Large intestine (tissue), 3 donors: ENCODE measurements around the gene YWHAB. TPM values are rescaled to one million over a fixed set of nuclear protein-coding genes. Genes with fewer than 3 reads are reported as not detected.

Source experiments
- DNase-seq, 2 donors: peaks; one replicate each; pipeline versions ENCODE4 v3.0.0 to v3.0.0-alpha.2; 2013
- H3K27ac ChIP-seq: one replicate; pipeline ENCODE4 v1.5.1; 2013; ENCODE audit warnings: low read length
- H3K27me3 ChIP-seq: 2 replicates; pipeline ENCODE4 v1.6.1; 2013; ENCODE audit warnings: low read length; ENCODE audit not compliant: control insufficient read depth, insufficient read depth
- H3K36me3 ChIP-seq: 2 replicates; pipeline ENCODE4 v1.6.1; 2013; ENCODE audit warnings: low read length; ENCODE audit not compliant: control insufficient read depth, insufficient read depth
- H3K4me1 ChIP-seq: one replicate; pipeline ENCODE4 v1.6.1; 2013; ENCODE audit warnings: low read length; ENCODE audit not compliant: control insufficient read depth, insufficient read depth
- H3K4me3 ChIP-seq: one replicate; pipeline ENCODE4 v1.5.1; 2013; ENCODE audit warnings: low read length
- H3K9me3 ChIP-seq: one replicate; pipeline ENCODE4 v1.6.1; 2013; ENCODE audit warnings: mild to moderate bottlenecking, low read depth, low read length, moderate library complexity; ENCODE audit not compliant: control insufficient read depth
- WGBS: methylation state at CpG from one replicate; pipeline ENCODE4 v1.1.5; 2013; ENCODE audit warnings: low lambda C conversion rate; ENCODE audit not compliant: insufficient coverage; 5-methylcytosine and 5-hydroxymethylcytosine counted together
- polyA plus RNA-seq: library from polyadenylated mRNA; unstranded; fragments of 120-200 nt; gene quantifications from one replicate; pipeline ENCODE4 v1.2.1, GENCODE V29; 2013

The YWHAB gene
- polyA plus RNA-seq, 1 donor, result 152 TPM

DNA sequence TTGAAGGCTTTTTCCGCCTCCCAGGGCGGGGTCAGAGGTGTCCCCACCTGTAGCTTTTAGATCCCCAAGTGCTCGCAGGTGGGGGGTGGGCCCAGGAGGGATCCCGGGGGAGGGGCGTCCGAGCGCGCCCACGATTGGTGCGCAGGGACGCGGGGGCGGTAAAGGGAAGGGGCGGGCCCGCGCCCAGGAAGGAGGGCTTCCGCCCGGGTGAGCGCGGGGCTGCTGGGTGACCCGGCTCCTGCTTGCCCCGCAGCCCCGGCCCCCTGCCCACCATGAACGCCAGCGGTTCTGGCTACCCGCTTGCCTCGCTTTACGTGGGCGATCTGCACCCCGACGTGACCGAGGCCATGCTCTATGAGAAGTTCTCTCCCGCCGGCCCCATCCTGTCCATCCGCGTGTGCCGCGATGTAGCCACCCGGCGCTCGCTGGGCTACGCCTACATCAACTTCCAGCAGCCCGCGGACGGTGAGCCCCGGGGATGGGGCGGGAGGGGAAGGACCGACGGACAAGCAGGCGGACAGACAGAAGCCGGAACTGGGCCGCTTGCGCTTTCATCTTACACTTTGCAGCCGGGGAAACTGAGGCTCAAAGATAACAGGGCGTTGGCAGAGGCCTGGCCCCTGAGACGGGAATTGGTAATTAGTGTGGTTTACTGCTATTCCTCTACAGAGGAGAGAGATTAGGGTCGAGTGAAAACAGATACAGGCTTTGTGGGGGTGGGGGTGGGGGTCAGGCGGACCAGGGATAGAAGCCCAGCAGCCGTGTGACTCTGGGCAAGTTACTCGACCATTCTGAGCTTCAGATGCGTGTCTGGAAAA lies 24.6 kb downstream of the YWHAB start, which contains the start of gene PABPC1L:
Gene PABPC1L, plus strand, starts transcription at position 189 of the 818 bp plus-strand sequence. Its CDS starts 84 bp downstream, at position 273.
- H3K27me3 ChIP-seq, result no peaks in the 10 kb centered on the region
- H3K4me3 ChIP-seq, result peak within 1 kb of the TSS; percentile 58
- peaks cover 39% of the 10 kb centered on the region for H3K36me3 ChIP-seq
- no CpG with 5 or more reads among the region's 61 CpGs for WGBS
- no peak within 1 kb of the TSS for H3K27ac ChIP-seq
- H3K4me1 ChIP-seq, result peaks cover 7% of the 10 kb centered on the region
- H3K9me3 ChIP-seq, result no peaks in the 10 kb centered on the region
- DNase-seq, result peak; percentile 55 to 77

DNA sequence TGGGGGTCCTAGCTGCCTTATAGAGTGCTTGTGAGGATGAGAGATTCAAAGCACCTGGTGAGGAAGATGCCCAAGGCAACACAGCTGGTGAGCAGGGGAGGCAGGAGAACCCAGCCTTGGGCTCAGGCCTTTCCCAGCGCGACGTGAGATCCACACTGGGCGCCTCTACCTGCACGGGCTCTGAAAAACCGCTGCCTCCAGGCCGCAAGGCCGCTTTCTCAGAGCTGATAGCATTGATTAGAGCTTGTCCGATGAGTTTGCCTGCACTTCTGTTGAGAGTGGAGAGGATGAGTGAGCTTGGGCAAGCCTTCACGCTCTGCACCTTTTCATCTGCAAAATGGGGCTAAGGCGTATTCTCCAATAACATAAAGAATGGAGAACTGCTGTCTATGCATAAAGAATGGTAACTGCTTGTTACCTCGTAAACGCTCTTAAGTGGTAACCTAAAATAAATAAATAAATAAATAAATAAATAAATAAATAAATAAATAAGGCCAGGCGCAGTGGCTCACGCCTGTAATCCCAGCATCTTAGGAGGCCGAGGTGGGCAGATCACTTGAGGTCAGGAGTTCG lies 25.3 kb downstream of the YWHAB start:
- Histone ChIP-seq H3K36me3 (peaks cover 32% of the 10 kb centered on the region), H3K4me1 (peaks cover 7% of the 10 kb centered on the region), H3K4me3 (peak overlapping the region; percentile 58), H3K27me3 (no peaks in the 10 kb centered on the region), H3K27ac (no peak overlapping the region), H3K9me3 (no peaks in the 10 kb centered on the region)
- DNase-seq, result no peak
- WGBS, result no CpG with 5 or more reads among the region's 17 CpGs

DNA sequence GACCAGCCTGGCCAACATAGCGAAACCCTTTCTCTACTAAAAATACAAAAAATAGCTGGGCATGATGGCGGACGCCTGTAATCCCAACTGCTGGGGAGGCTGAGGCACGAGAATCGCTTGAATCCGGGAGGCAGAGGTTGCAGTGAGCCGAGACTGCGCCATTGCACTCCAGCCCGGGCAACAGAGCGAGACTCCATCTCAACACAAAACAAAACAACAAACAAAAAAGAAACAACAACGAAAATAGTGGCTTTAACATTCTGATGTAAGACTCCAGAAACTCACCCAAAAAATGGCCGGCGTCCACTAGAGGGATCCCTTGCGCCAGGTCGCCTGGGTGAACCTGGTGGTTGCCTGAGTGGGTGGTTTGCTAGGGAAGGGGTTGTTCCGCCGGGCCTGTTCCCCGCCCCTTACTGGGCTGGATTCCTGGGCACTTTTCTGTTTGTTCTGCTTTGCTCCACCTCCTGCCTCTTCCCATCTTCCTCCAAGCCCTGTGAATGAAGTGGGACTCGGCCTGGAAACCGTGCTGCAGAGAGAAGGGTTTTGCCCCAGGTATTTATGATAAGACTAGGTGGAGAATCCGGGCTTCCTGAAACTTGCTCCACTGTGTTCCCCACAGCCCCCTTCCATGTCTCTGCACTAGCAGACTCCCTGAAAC lies 25.9 kb downstream of the YWHAB start:
- Histone ChIP-seq H3K27me3 (no peaks in the 10 kb centered on the region), H3K4me3 (no peak overlapping the region)
- peak; percentile 9 to 32 for DNase-seq

DNA sequence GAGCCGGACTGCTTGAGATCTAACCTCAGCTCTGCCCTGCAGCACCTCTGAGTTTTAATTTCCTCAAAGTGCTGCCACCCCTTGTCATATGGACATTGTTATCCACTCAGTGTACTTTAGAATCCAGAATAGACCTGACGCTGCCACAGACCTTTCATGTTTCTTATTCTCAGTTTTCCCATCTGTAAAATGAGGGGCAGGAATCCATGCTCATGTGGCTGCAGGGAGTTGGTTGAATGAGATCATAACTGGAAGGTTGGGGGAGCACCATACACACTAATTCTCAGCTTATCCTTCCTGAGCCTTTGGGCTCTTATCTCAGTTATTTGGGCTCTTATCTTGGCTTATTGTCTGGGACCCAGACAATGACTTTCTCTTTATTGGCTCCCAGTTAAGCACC lies 26.7 kb downstream of the YWHAB start:
- H3K36me3 ChIP-seq, result peaks cover 19% of the 10 kb centered on the region
- peaks cover 7% of the 10 kb centered on the region for H3K4me1 ChIP-seq
- no peaks in the 10 kb centered on the region for H3K9me3 ChIP-seq
- WGBS, result no CpG with 5 or more reads among the region's 2 CpGs
- no peaks in the 10 kb centered on the region for H3K27me3 ChIP-seq
- H3K4me3 ChIP-seq, result no peak overlapping the region
- no peak for DNase-seq
- H3K27ac ChIP-seq, result no peak overlapping the region

More for the DNA sequence above, 25.9 kb downstream of the YWHAB start:
- Histone ChIP-seq H3K4me1 (peaks cover 7% of the 10 kb centered on the region), H3K36me3 (peaks cover 26% of the 10 kb centered on the region), H3K9me3 (no peaks in the 10 kb centered on the region), H3K27ac (no peak overlapping the region)
- 69% methylated on average over 5 of the region's 21 CpGs for WGBS

DNA sequence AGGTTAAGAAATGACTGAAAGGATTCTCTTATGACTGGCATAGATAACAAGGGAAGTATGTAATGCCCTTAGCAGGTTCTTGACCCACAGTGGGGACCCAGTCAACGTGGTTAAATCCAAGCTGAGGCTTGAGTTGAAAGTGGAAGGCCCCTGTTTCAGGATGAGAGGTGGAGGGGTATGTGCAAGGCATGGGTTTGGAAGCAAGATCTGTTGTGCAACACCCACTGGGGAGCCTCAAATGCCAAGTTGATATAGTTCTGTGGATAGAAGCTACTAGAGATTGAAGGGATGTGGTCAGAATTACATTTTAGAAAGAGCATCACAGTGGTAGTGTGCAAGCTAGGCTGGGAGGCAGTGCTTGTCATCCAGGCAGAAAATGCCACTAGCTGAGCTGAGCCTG lies 29.4 kb downstream of the YWHAB start:
- Histone ChIP-seq H3K4me1 (peaks cover 4% of the 10 kb centered on the region), H3K27ac (no peak overlapping the region), H3K9me3 (no peaks in the 10 kb centered on the region), H3K36me3 (peaks cover 8% of the 10 kb centered on the region), H3K27me3 (no peaks in the 10 kb centered on the region), H3K4me3 (no peak overlapping the region)
- no CpG with 5 or more reads among the region's 1 CpG for WGBS
- DNase-seq, result no peak

DNA sequence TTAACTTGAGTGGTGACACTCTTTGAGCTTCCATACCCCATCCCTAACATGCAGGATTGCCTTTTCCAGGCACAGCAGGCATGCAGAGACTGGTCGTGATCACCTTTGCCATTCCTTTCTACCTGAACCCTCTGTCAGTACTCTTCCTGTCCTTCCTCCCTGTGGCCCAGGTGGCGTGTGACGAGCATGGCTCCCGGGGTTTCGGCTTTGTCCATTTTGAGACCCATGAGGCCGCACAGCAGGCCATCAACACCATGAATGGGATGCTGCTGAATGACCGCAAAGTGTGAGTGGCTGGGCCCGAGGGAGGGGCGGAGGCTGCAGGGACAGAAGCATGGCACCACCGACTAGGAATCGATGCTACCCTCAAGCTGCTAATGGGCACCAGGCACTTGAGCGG lies 31.1 kb downstream of the YWHAB start:
- Histone ChIP-seq H3K9me3 (no peaks in the 10 kb centered on the region), H3K27ac (no peak overlapping the region), H3K36me3 (peaks cover 8% of the 10 kb centered on the region), H3K4me1 (no peaks in the 10 kb centered on the region), H3K27me3 (no peaks in the 10 kb centered on the region), H3K4me3 (no peak overlapping the region)
- no CpG with 5 or more reads among the region's 12 CpGs for WGBS
- no peak for DNase-seq

DNA sequence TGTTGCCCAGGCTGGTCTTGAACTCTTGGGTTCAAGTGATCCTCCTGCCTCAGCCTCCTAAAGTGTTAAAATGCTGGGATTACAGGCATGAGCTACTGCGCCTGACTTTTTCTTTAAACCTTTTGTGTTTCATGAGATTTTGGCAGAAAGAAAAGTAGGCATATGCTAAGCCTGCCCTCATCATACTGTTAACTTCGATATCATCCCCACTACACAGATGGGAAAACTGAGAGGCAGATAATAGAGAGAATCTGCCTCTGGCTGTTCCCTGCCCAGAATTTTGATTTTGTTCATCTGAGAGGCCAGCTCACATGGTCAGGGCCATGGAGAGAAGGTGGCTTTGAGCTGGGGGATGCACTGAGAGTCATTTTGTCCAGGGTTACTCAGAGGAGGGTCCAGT lies 31.9 kb downstream of the YWHAB start:
- peaks cover 8% of the 10 kb centered on the region for H3K36me3 ChIP-seq
- H3K9me3 ChIP-seq, result no peaks in the 10 kb centered on the region
- no CpG with 5 or more reads among the region's 2 CpGs for WGBS
- no peak overlapping the region for H3K4me3 ChIP-seq
- no peaks in the 10 kb centered on the region for H3K27me3 ChIP-seq
- H3K4me1 ChIP-seq, result no peaks in the 10 kb centered on the region
- no peak overlapping the region for H3K27ac ChIP-seq
- no peak for DNase-seq

DNA sequence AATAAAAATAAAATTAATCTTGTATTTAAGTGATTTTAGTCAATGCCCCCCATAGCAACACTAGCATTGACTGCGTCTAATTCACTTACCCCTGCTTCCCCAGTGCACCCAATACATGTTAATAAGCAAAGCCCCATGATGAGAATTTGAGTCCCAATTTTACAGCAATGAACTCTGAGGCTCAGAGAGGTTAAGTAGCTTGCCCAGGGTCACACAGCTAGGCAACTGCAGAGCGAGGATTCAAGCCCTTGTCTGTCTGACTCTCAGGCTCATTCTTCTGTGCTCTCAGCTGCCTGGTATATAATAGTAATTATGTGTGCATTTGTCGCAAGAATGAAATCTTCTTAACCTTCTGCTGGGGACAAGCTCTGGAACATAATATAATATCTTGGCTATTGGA lies 32.8 kb downstream of the YWHAB start:
- peaks cover 7% of the 10 kb centered on the region for H3K36me3 ChIP-seq

DNA sequence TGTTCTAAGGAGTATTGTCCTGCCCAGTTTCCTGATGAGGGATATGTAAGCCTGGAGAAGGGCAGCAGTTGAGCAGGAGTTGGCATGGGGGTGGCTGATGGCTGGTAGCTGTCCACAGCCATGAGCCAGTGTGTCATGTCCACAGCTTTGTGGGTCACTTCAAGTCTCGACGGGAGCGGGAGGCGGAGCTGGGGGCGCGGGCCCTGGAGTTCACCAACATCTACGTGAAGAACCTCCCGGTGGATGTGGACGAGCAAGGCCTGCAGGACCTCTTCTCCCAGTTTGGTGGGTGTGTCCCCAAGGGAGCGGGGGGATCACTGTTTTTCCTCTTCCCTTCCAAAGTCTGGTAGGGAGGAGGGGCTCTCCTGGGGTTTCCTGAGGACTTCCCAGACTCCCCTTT lies 33.3 kb downstream of the YWHAB start:
- no CpG with 5 or more reads among the region's 10 CpGs for WGBS
- no peak for DNase-seq
- H3K9me3 ChIP-seq, result no peaks in the 10 kb centered on the region
- no peaks in the 10 kb centered on the region for H3K27me3 ChIP-seq
- H3K36me3 ChIP-seq, result peaks cover 7% of the 10 kb centered on the region
- H3K4me1 ChIP-seq, result no peaks in the 10 kb centered on the region
- H3K27ac ChIP-seq, result no peak overlapping the region
- no peak overlapping the region for H3K4me3 ChIP-seq

More for the DNA sequence above, 32.8 kb downstream of the YWHAB start:
- Histone ChIP-seq H3K4me3 (no peak overlapping the region), H3K9me3 (no peaks in the 10 kb centered on the region), H3K27ac (no peak overlapping the region), H3K27me3 (no peaks in the 10 kb centered on the region), H3K4me1 (no peaks in the 10 kb centered on the region)
- no peak for DNase-seq
- 100% methylated on average over 1 of the region's 3 CpGs for WGBS

DNA sequence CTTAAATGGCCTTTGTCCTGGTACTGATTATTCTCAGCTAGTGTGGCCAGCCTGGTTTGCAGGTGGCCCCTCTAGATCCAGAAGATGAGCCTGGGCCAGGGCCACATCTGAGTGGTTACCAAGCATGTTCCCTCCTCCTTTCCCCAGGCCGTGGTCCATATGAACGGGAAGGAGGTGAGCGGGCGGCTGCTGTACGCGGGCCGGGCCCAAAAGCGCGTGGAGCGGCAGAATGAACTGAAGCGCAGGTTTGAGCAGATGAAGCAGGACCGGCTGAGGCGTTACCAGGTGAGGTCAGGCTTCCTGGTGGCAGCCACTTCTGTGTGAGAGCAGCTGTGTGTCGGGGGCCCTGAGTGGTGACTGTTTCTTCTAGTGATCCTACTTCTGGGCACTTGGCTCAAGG lies 35.9 kb downstream of the YWHAB start:
- no CpG with 5 or more reads among the region's 14 CpGs for WGBS
- no peak overlapping the region for H3K4me3 ChIP-seq
- peaks cover 7% of the 10 kb centered on the region for H3K36me3 ChIP-seq
- H3K9me3 ChIP-seq, result no peaks in the 10 kb centered on the region
- no peaks in the 10 kb centered on the region for H3K4me1 ChIP-seq
- H3K27me3 ChIP-seq, result no peaks in the 10 kb centered on the region
- no peak for DNase-seq
- H3K27ac ChIP-seq, result no peak overlapping the region
